Uterus (tissue), 4 donors: ENCODE data around the gene USP30. TPM values are rescaled to one million over a fixed set of nuclear protein-coding genes. Genes with fewer than 3 reads are reported as not detected.
"Not testable (repeated sequence)": the region's sequence is repeated elsewhere in the genome, so short reads cannot be mapped to it uniquely, and the experiment has no call there.

ENCODE experiments used
- DNase-seq, 2 donors: peaks; one replicate each; pipeline ENCODE4 v3.0.0-alpha.2; 2019 to 2020
- H3K27ac ChIP-seq, 2 donors: fragments of 200-600 bp; sonication (generic); 1 replicate in 1 of 2; 2 replicates in 1 of 2; pipeline ENCODE4 v1.5.1; 2016 to 2018
- H3K27me3 ChIP-seq, 2 donors: fragments of 200-600 bp; sonication (generic); one replicate each; pipeline ENCODE4 v1.5.1; 2018 to 2019; ENCODE audit warnings: control low read depth in 1 of 2
- H3K36me3 ChIP-seq, 2 donors: fragments of 200-600 bp; sonication (generic); one replicate each; pipeline ENCODE4 v1.5.1; 2019; ENCODE audit warnings: control low read depth in 1 of 2
- H3K4me1 ChIP-seq, 2 donors: fragments of 200-600 bp; sonication (generic); one replicate each; pipeline ENCODE4 v1.5.1; 2018 to 2019; ENCODE audit warnings: control low read depth in 1 of 2
- H3K4me3 ChIP-seq, 2 donors: fragments of 200-600 bp; sonication (generic); 1 replicate in 1 of 2; 2 replicates in 1 of 2; pipeline ENCODE4 v1.5.1; 2018 to 2019; ENCODE audit warnings: mild to moderate bottlenecking in 1 of 2
- H3K9me3 ChIP-seq, 2 donors: fragments of 200-600 bp; sonication (generic); one replicate each; pipeline ENCODE4 v1.5.1; 2019; ENCODE audit warnings: control low read depth in 1 of 2
- POLR2A ChIP-seq, 2 donors: fragments of 450-650 bp; IDR thresholded peaks; one replicate each; pipeline ENCODE4 v1.6.1; 2016; ENCODE audit warnings: antibody characterized with exemption in 2 of 2, mild to moderate bottlenecking in 1 of 2, moderate library complexity in 1 of 2
- intact Hi-C: fragments of 100-400 bp; cut with DNase I; formaldehyde crosslinking; loops from one replicate; pipeline ENCODE4 v1.15.1; 2023; ENCODE audit warnings: low total_unique reads
- total RNA-seq, 4 donors: library from RNA; depleted of rRNA in 3 of 4; stranded (reverse); fragments of >200 nt in 3 of 4; gene quantifications; one replicate each; pipeline versions ENCODE4 v1.1.0 to v1.2.4, GENCODE V29; 2014 to 2023
- TF ChIP-seq, protein P1 (sequence below), 4 experiments: fragments of 200-600 bp in 2 of 4; fragments of 450-650 bp in 2 of 4; sonication (generic) in 2 of 4; IDR thresholded peaks; one replicate each; pipeline ENCODE4 v1.5.1; 2016 to 2019; ENCODE audit warnings: antibody characterized with exemption in 4 of 4, mild to moderate bottlenecking in 2 of 4, moderate library complexity in 1 of 4
- donor health status: DM: yes; HTN: yes; CAD: no.

USP30 gene
- total RNA-seq, 4 donors from 2014 or later: 4.1 to 20.2 (median 14.9) TPM

DNA sequence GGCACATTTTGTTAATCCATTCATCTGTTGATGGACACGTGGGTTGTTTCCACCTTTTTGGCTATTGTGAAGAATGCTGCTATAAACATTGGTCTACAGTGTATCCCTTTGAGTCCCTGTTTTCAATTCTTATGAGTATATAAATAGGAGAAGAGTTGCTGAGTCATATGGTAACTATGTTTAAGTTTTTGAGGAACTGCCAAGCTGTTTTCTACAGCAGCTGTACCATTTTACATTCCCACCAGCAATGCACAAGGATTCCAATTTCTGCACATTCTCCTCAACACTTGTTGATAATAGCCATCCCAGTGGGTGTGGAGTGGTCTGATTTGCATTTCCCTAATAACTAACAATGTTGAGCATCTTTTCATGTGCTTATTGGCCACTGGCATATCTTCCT, 24.6 kb upstream of the USP30 start:
- Histone ChIP-seq H3K27me3 (no peaks in the 10 kb centered on the region), H3K36me3 (no peaks in the 10 kb centered on the region), H3K4me3 (no peak overlapping the region), H3K4me1 (no peaks in the 10 kb centered on the region), H3K9me3 (no peaks in the 10 kb centered on the region), H3K27ac (no peak overlapping the region)
- intact Hi-C loops: no loop called here
- TF ChIP-seq, protein P1, sequence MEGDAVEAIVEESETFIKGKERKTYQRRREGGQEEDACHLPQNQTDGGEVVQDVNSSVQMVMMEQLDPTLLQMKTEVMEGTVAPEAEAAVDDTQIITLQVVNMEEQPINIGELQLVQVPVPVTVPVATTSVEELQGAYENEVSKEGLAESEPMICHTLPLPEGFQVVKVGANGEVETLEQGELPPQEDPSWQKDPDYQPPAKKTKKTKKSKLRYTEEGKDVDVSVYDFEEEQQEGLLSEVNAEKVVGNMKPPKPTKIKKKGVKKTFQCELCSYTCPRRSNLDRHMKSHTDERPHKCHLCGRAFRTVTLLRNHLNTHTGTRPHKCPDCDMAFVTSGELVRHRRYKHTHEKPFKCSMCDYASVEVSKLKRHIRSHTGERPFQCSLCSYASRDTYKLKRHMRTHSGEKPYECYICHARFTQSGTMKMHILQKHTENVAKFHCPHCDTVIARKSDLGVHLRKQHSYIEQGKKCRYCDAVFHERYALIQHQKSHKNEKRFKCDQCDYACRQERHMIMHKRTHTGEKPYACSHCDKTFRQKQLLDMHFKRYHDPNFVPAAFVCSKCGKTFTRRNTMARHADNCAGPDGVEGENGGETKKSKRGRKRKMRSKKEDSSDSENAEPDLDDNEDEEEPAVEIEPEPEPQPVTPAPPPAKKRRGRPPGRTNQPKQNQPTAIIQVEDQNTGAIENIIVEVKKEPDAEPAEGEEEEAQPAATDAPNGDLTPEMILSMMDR (IDR thresholded peaks at IDR 0.05): no peak
- TF ChIP-seq POLR2A (IDR thresholded peaks at IDR 0.05): no peak
- no peak for DNase-seq

- H3K4me1 ChIP-seq, H3K27me3 ChIP-seq, intact Hi-C loops, DNase-seq, H3K4me3 ChIP-seq, H3K27ac ChIP-seq, H3K9me3 ChIP-seq, H3K36me3 ChIP-seq: not testable (repeated sequence)
Measured at GRCh38 chr12:109028624-109029023, 23.8 kb upstream of the USP30 start.

GRCh38 chr12:109029411-109029810, 23.0 kb upstream of the USP30 start:
- Histone ChIP-seq H3K36me3 (no peaks in the 10 kb centered on the region), H3K4me3 (no peak overlapping the region), H3K27me3 (no peaks in the 10 kb centered on the region), H3K4me1 (no peaks in the 10 kb centered on the region), H3K9me3 (no peaks in the 10 kb centered on the region), H3K27ac (no peak overlapping the region)
- intact Hi-C loops: no loop called here
- no peak for TF ChIP-seq POLR2A (IDR thresholded peaks at IDR 0.05)
- TF ChIP-seq, protein P1 (IDR thresholded peaks at IDR 0.05): no peak
- DNase-seq: no peak

DNA sequence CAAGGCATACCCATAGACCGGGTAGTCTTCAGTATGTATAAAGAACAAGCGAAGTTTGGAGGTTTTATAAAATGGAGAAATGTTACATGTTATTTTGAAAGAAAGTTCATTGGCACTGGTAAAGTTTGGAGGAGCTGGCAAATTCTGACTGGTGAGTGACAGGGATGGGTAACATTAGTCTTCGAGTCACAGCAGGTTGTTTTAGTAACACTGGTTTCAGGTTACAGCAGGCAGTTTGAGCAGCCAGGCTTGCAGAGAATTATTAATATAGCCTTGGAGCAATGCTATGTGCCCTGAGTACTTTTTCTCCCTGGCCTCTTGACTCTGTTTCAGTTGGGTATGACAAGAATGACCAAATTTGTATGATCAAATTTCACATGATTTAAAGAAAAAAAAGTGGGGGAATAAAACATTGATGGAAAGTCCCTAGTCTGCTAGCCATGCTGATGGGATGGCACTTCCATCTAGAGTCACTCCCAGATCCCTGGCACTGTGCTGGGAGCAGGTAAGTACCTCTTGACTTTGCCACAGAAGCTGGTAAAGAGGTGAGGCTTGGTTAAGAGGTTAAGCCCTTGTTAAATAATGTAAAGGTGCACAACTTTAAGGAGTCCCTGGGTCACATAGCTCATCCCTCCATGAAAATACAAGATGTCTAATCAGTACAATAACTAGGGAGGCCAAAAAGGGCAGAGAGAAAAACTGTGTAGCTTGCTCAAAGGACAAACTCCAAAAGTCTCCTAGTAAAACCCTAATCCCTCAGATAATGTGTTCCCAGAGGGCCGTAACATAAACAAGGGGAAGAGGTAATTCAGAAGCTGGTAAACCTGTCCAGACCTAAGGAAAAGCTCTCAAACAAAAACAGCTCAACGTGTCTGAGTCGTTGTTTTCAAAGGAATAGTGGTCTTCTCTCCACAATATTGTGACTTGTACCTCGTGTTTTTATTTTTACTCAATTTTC, 18.9 kb upstream of the USP30 start:
- Histone ChIP-seq H3K27me3 (no peaks in the 10 kb centered on the region), H3K4me1 (no peaks in the 10 kb centered on the region), H3K27ac (no peak overlapping the region), H3K9me3 (no peaks in the 10 kb centered on the region), H3K36me3 (no peaks in the 10 kb centered on the region), H3K4me3 (no peak overlapping the region)
- intact Hi-C loops: no loop called here
- TF ChIP-seq, protein P1 (IDR thresholded peaks at IDR 0.05): no peak
- no peak for TF ChIP-seq POLR2A (IDR thresholded peaks at IDR 0.05)
- no peak for DNase-seq

- TF ChIP-seq, protein P1 (IDR thresholded peaks at IDR 0.05): no peak
- H3K4me3 ChIP-seq: no peak overlapping the region
- no peaks in the 10 kb centered on the region for H3K9me3 ChIP-seq
- no peak overlapping the region for H3K27ac ChIP-seq
- intact Hi-C loops: no loop called here
- H3K27me3 ChIP-seq: no peaks in the 10 kb centered on the region
- H3K4me1 ChIP-seq: no peaks in the 10 kb centered on the region
- DNase-seq: no peak
- H3K36me3 ChIP-seq: no peaks in the 10 kb centered on the region
Measured at GRCh38 chr12:109036975-109037374, 15.4 kb upstream of the USP30 start.
